ENCODE data around the gene IBSP. TPM values are rescaled to one million over a fixed set of nuclear protein-coding genes. Genes with fewer than 3 reads are reported as not detected.

Gene IBSP, protein sequence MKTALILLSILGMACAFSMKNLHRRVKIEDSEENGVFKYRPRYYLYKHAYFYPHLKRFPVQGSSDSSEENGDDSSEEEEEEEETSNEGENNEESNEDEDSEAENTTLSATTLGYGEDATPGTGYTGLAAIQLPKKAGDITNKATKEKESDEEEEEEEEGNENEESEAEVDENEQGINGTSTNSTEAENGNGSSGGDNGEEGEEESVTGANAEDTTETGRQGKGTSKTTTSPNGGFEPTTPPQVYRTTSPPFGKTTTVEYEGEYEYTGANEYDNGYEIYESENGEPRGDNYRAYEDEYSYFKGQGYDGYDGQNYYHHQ
- not detected for polyA plus RNA-seq (2013, experiment 1 of 2; ENCODE audit: insufficient read length)
- not detected for polyA plus RNA-seq (2013, experiment 2 of 2; ENCODE audit: insufficient read length)

DNA sequence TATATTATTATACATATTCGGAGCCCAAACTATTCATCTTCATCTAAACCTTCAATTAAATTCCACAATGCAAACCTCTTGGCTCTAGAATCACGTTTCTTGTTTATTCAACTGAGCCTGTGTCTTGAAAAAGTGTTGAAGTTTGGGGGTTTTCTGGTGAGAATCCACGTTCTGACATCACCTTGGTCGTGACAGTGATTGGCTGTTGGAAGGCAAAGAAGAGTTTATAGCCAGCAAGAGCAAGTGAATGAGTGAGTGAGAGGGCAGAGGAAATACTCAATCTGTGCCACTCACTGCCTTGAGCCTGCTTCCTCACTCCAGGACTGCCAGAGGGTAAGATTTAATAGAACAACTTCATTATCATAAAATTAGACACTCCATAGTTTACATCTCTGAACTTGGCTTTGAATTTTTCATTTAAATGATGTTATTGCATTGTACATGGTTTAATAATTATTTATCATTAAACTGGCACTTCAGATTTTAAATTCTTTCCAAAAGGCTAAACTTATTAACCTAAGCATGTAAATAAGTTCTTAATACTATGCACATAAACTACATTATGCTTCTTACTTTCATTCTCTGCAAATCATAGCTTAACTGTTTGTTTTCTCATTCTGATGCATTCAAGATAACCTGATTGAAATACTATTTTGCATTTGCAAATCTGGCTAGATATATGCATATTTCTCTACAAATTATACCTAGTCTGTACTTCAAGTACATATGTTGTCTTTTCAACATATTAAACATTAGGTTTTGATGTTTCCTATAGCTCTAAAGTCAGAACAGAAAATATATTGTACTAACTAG lies at the start of gene IBSP:
IBSP (plus strand) TSS at position 254 of the 813 bp plus-strand sequence. CDS start 2,808 bp downstream, outside the sequence.
- no peak for DNase-seq

DNA sequence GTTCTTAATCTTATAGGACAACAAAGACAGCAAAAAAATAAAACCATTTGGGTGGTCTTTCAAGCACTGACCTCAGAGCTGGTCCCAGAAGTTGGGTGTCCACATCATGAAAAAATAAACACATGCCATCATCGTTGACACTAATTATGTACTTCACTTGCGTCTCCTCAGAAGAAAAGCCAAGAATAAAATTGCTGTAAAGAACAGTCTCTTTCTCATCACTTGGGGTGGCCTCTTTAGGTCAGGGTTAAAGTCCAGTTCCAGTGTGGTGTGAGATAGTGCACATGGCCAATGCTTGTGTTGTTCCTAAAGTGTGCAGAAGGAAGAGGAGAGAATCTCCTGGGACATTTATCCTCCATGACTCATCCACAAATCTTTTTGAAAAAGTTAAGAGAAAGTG lies 49.5 kb upstream of the IBSP start:
- DNase-seq, result no peak

GRCh38 chr4:87758270-87758669 lies 41.1 kb upstream of the IBSP start:
- no peak for DNase-seq

GRCh38 chr4:87762311-87762710 lies 37.0 kb upstream of the IBSP start:
- no peak for DNase-seq

DNA sequence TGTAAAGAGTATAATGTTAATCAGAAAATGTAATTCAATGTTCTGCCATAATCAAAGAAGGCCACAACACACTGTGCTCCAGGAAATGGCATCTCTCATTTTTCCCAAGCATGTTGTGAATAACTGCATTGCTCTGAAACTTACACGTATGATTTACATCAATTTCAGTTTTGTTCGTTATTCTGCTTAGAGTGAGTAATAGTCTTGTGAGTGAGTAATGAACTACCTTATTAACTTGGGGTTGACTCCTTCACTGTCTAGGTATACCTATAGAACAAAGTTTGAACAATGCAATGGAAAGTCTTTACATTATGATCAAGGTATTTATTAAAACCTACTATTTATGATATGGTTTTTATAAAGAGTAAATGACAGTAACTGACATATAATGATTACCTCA lies 17.8 kb upstream of the IBSP start:
- no peak for DNase-seq

- DNase-seq, result no peak
Measured at GRCh38 chr4:87783781-87784180, 15.6 kb upstream of the IBSP start.

GRCh38 chr4:87785731-87786509 lies 13.4 kb upstream of the IBSP start:
- DNase-seq, result no peak

DNA sequence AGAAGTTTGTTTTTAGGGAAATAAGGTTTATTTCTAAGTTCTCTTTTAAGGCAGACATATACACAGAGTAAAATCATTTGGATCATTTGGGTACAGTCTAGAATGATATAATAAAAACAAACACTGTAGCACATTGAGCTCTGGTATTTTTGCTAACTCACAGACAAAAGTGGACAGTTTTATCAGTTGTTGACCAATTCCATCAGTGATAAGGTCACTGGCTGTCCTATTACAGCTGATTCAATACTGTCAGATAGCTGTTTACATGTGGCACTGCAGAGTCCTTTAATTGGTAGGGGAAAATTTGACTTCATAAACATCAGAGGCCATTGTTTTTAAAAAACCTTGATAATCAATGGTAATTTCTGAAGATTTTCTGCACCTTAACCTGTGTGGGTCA lies 3.5 kb downstream of the IBSP start:
- no peak for DNase-seq

DNA sequence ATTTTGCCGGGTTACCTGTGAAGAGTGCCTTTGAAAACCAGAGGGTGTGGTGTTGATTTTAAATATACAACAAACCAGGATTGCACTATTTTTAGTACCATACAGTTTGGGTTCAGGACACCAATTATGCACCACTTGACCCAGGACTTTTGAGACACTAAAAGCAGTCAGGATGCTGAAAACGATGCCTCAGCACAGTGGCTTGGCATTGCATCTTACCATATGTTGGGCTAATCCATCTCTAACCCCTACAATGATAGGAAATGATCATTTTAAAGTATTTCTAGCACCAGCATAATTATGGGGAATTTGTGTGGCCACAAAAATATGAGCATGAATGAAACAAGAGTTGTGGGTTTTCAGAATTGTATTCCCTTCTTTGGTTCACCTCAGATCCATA lies 4.1 kb downstream of the IBSP start:
- DNase-seq, result no peak

GRCh38 chr4:87804871-87805270 lies 5.5 kb downstream of the IBSP start:
- no peak for DNase-seq

GRCh38 chr4:87805971-87806370 lies 6.6 kb downstream of the IBSP start:
- DNase-seq, result peak; percentile 36

GRCh38 chr4:87806520-87806919 lies 7.2 kb downstream of the IBSP start:
- peak; percentile 69 for DNase-seq

DNA sequence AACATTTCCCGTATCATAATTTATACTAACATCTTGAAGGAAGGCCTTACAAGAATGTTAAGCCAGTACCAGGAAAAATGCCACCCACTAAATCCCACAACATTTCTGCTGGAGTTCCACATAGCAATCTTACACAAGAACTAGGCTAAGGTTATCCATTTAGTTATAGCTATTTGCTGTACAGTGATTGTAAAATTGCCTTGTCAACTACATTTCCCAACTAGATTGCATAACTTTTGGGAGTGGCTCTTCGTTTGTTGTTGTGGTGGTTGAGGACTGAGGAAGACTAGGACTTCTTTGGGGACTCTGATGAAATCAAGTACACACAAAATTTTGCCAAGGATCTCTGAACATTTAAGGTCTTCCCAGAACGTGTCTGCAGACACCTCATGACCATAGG lies 8.0 kb downstream of the IBSP start:
- peak; percentile 23 for DNase-seq

- peak; percentile 19 for DNase-seq
Measured at GRCh38 chr4:87811977-87812376, 12.6 kb downstream of the IBSP start.

DNA sequence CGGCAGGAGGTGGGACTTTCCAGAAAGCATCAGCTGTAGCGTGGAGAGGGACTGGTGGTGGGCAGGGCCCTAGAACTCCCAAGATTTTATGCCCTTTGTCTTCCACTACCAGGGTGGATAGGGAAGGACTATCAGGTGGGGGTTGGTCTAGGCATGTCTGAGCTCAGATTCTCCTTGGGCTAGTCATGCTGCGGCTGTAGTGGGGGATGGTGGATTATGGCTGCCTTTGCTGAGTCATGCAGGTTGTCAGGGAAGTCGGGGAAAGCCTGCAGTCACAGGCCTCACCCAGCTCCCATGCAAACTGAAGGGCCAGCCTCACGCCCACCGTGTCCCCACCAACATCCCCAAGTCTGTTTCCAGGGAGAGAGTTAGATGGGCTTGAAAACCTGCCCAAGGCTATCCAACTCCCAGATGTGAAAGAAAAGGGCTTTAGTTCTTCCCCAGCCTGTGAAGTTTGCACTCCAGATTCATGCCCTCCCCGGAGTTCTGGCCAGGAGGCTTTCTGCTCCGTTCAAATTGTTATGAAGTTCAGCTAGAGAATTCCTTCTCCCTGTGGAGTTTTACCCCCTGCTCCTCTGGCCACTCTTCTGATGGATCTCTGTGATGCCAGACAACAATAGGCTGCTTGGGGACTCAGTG lies 20.0 kb downstream of the IBSP start:
- peak; percentile 94 for DNase-seq

GRCh38 chr4:87823200-87823599 lies 23.8 kb downstream of the IBSP start:
- no peak for DNase-seq

DNA sequence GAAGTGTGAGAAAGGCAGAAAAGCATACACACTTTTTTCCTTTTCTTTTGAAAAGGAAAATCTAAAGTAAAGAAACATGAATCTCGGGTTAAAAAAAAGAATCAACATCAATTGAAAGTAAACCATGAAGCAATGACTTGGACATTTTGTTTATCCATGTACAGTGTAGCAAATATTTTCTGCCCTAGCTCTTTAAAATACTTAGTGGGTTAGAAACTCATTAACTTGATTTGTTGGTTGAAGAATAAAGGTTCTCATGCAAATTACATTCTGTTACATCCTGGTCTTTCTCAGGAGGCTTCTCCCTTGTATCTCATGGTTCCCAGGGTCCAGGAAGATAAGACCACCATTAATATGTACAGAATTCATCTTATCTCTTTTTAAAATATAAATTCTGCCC lies 24.4 kb downstream of the IBSP start:
- DNase-seq, result no peak

DNA sequence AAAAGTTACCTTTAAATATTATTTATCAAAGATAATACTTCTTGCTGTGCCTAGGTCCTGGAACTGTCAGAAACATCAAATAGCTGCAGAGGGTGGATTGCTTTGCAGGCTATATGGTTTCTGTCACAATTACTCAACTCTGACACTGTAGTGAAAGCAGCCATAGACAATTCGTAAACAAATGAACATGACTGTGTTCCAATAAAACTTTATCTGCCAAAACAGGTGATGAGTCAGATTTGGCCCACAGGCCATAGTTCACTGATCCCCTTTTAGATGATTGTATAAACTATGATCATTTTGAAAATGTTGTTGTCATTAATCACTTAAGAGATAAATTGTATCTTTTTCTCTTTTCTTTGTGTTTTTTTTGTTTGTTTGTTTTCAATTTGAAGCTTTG lies 25.0 kb downstream of the IBSP start:
- DNase-seq, result no peak

- no peak for DNase-seq
Measured at GRCh38 chr4:87832669-87833068, 33.3 kb downstream of the IBSP start, which contains the start of gene MEPE. Gene MEPE (plus strand): TSS chr4:87832969. CDS start chr4:87834715, 1,746 bp downstream.

DNA sequence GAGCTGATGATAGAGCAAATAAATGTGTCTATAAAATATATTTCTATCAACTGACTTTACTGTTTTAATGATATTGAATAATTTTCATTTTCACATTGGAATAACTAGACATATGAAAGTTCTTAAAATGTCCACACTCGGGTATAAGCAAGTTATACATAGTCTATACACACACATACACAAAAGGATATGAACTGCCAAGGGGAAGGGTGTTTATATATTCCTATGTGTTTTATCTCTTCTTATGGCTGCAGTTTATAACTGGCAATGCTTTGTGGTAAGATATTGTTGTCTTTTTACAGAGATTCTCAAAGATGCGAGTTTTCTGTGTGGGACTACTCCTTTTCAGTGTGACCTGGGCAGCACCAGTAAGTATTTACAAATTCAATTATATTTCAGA lies 35.0 kb downstream of the IBSP start:
- no peak for DNase-seq

DNA sequence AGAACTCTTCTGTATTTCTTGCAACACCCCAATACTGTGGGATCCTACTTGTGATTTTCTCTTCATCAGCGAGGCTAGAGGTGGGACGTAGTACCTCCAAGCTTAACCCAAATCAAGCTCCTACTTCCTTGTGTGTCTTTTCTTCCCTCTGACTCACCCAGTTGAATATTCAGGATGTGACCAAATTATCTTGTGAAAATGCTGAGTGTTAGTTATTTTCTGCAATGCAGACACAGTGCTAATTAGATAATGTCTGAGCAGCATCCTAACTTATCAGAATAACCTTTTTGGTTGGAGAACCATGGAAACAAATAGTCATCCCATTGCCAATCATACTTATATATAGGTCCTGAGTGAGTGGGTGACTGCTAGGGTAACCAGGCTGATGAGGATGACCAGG lies 35.8 kb downstream of the IBSP start:
- DNase-seq, result no peak

DNA sequence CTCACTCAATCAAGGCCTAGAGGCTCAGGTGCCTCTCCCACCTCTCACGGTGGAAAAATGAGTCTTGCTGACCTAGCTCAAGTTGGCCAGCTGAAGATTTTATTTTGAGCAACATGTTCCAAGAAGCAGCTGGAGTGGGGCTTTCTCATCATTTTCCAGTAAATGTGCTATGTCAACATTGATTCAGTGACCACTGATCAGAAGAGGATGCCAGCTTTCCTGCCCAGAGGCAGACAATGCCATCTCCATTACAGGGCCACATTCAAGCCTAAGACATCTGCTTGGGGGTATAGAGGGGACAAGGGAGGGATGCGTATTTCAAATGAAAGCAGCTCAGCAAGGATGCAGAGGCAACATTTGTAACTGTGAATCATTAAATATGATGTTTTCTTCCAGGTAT lies 36.4 kb downstream of the IBSP start:
- no peak for DNase-seq
